Fibroblast of lung (primary cell): ENCODE measurements around the gene ARL5C. TPM values are rescaled to one million over a fixed set of nuclear protein-coding genes. Genes with fewer than 3 reads are reported as not detected.

Source experiments
- DNase-seq, 2 donors: peaks; one replicate each; pipeline versions ENCODE4 v3.0.0 to v3.0.0-alpha.2; 2010; ENCODE audit warnings: low read depth in 2 of 2
- H2AFZ ChIP-seq: 2 replicates; pipeline ENCODE4 v1.5.1; 2012; ENCODE audit warnings: low read length, control low read depth, inconsistent platforms
- H3K27ac ChIP-seq: 2 replicates; pipeline ENCODE4 v1.5.1; 2011; ENCODE audit warnings: low read length, control low read depth; ENCODE audit not compliant: insufficient read depth
- H3K27me3 ChIP-seq: 2 replicates; pipeline ENCODE4 v1.5.1; 2011; ENCODE audit warnings: mild to moderate bottlenecking, low read length; ENCODE audit not compliant: control insufficient read depth, insufficient read depth
- H3K36me3 ChIP-seq: 2 replicates; pipeline ENCODE4 v1.5.1; 2011; ENCODE audit warnings: low read length; ENCODE audit not compliant: control insufficient read depth, insufficient read depth
- H3K4me1 ChIP-seq: 2 replicates; pipeline ENCODE4 v1.5.1; 2011; ENCODE audit warnings: low read length; ENCODE audit not compliant: control insufficient read depth, insufficient read depth; ENCODE audit errors: extremely low read depth
- H3K4me2 ChIP-seq: 2 replicates; pipeline ENCODE4 v1.5.1; 2011; ENCODE audit warnings: low read length, control low read depth; ENCODE audit not compliant: insufficient read depth; ENCODE audit errors: extremely low read depth
- H3K4me3 ChIP-seq, 4 experiments: fragments of 200-600 bp in 1 of 4; sonication (generic) in 1 of 4; replicated peaks in 1 of 4; 2 replicates each; pipeline ENCODE4 v1.5.1; 2011 to 2016; ENCODE audit warnings: low read length in 4 of 4, low read depth in 3 of 4, mild to moderate bottlenecking in 3 of 4, control low read depth in 2 of 4, inconsistent platforms in 1 of 4, mixed read lengths in 1 of 4; ENCODE audit not compliant: insufficient read depth in 1 of 4; ENCODE audit errors: control extremely low read depth in 1 of 4
- H3K79me2 ChIP-seq: 2 replicates; pipeline ENCODE4 v1.5.1; 2012; ENCODE audit warnings: mild to moderate bottlenecking, low read length, inconsistent platforms; ENCODE audit not compliant: control insufficient read depth, insufficient read depth
- H3K9ac ChIP-seq: 2 replicates; pipeline ENCODE4 v1.5.1; 2011; ENCODE audit warnings: mild to moderate bottlenecking, low read length, control low read depth; ENCODE audit not compliant: insufficient read depth
- H3K9me3 ChIP-seq: 2 replicates; pipeline ENCODE4 v1.5.1; 2012; ENCODE audit warnings: low read depth, low read length; ENCODE audit not compliant: control insufficient read depth, insufficient read depth
- H4K20me1 ChIP-seq: 2 replicates; pipeline ENCODE4 v1.5.1; 2011; ENCODE audit warnings: low read length; ENCODE audit not compliant: control insufficient read depth, insufficient read depth; ENCODE audit errors: extremely low read depth
- CTCF ChIP-seq, 2 donors: IDR thresholded peaks in 1 of 2; conservative IDR thresholded peaks in 1 of 2; 1 replicate in 1 of 2; 2 replicates in 1 of 2; pipeline ENCODE4 v1.5.1; 2011 to 2012; ENCODE audit warnings: low read length in 2 of 2, control low read depth in 1 of 2, inconsistent platforms in 1 of 2, low read depth in 1 of 2, mild to moderate bottlenecking in 1 of 2
- EZH2 ChIP-seq: IDR thresholded peaks from 2 replicates; pipeline ENCODE4 v1.5.1; 2012; ENCODE audit warnings: low read length, control low read depth, mild to moderate bottlenecking; ENCODE audit errors: missing control alignments
- polyA plus RNA-seq, 2 donors: library from polyadenylated mRNA; depleted of rRNA in 1 of 2; stranded (reverse) in 1 of 2; unstranded in 1 of 2; fragments of >200 nt; gene quantifications; 2 replicates each; pipeline ENCODE4 v1.2.1, GENCODE V29; 2011 to 2012; ENCODE audit warnings: missing spikeins in 1 of 2
- total RNA-seq: library from RNA; depleted of rRNA; stranded (reverse); fragments of >200 nt; gene quantifications from 2 replicates; pipeline ENCODE4 v1.2.1, GENCODE V29; 2014

ARL5C gene
- total and polyA plus RNA-seq, 2 donors (not counting 1 experiment from before 2014, with no cell fraction given): not detected

GRCh38 chr17:39164675-39165143, 1.3 kb downstream of the ARL5C start:
- Histone ChIP-seq H3K9ac (no peak overlapping the region), H3K36me3 (no peaks in the 10 kb centered on the region), H3K4me2 (peak overlapping the region; percentile 84)

DNA sequence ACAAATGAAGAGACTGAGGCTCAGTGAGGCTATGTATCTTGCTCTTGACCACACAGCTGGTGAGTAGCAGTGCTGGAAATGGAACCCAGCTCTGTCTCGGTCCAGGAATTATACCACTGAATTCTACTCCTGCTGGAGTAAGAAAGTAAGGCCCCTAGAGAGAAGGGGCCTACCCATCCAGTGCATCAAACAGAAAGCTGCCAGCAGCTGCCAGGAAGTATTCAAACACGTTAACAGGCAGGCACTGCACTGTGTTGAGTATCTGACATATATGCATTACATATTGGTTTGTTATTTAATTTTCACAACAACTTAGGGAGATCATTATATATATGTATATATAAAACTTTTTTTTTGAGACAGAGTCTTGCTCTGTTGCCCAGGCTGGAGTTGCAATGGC, 4.0 kb downstream of the ARL5C start:
- H4K20me1 ChIP-seq: no peaks in the 10 kb centered on the region

More at GRCh38 chr17:39164675-39165143, 1.3 kb downstream of the ARL5C start:
- peak; percentile 87 to 92 for TF ChIP-seq CTCF (conservative IDR thresholded peaks at IDR 0.05 in 1 of 2, IDR thresholded peaks at IDR 0.05 in 1 of 2; ENCODE audit: low read depth in 1 of 2, low read length in 2 of 2)
- TF ChIP-seq EZH2: no peak
- peak; percentile 94 for DNase-seq
- Histone ChIP-seq H3K27ac (no peak overlapping the region), H3K4me1 (no peaks in the 10 kb centered on the region), H2AFZ (peak overlapping the region; percentile 58), H4K20me1 (no peaks in the 10 kb centered on the region), H3K79me2 (no peaks in the 10 kb centered on the region), H3K27me3 (peaks cover 14% of the 10 kb centered on the region), H3K4me3 (peak overlapping the region; percentile 18 to 62 (median 43)), H3K9me3 (no peaks in the 10 kb centered on the region)

GRCh38 chr17:39158623-39159022, 7.3 kb downstream of the ARL5C start:
- Histone ChIP-seq H3K4me3 (no peak overlapping the region), H2AFZ (no peak overlapping the region), H3K79me2 (no peaks in the 10 kb centered on the region), H3K4me2 (no peak overlapping the region), H3K36me3 (no peaks in the 10 kb centered on the region), H3K9ac (no peak overlapping the region), H4K20me1 (no peaks in the 10 kb centered on the region), H3K27ac (no peak overlapping the region), H3K4me1 (no peaks in the 10 kb centered on the region), H3K27me3 (peaks cover 5% of the 10 kb centered on the region), H3K9me3 (no peaks in the 10 kb centered on the region)
- TF ChIP-seq CTCF (conservative IDR thresholded peaks at IDR 0.05 in 1 of 2, IDR thresholded peaks at IDR 0.05 in 1 of 2; ENCODE audit: low read depth in 1 of 2, low read length in 2 of 2) (no peak), EZH2 (no peak)
- no peak for DNase-seq

More for the DNA sequence above, 4.0 kb downstream of the ARL5C start:
- no peaks in the 10 kb centered on the region for H3K4me1 ChIP-seq
- peaks cover 14% of the 10 kb centered on the region for H3K27me3 ChIP-seq
- TF ChIP-seq EZH2: no peak
- TF ChIP-seq CTCF (conservative IDR thresholded peaks at IDR 0.05 in 1 of 2, IDR thresholded peaks at IDR 0.05 in 1 of 2; ENCODE audit: low read depth in 1 of 2, low read length in 2 of 2): no peak
- H3K79me2 ChIP-seq: no peaks in the 10 kb centered on the region
- H3K4me3 ChIP-seq: no peak overlapping the region
- no peak overlapping the region for H3K4me2 ChIP-seq
- H3K9me3 ChIP-seq: no peaks in the 10 kb centered on the region
- H3K9ac ChIP-seq: no peak overlapping the region
- no peak for DNase-seq
- H2AFZ ChIP-seq: no peak overlapping the region
- H3K36me3 ChIP-seq: no peaks in the 10 kb centered on the region
- H3K27ac ChIP-seq: no peak overlapping the region
